ENCODE results near the gene FAM135A. TPM values are rescaled to one million over a fixed set of nuclear protein-coding genes. Genes with fewer than 3 reads are reported as not detected.

FAM135A gene
- total RNA-seq, result 10 to 100 TPM in 7 of 9 donors, 1 to 10 TPM in 2; 9.7 to 14.9 (median 13.2) TPM
- 1 to 10 TPM; 6.0 to 6.5 TPM for polyA plus RNA-seq
- long read RNA-seq, donor 1, partial matches to known transcripts, result 1 of 7 reads
- long read RNA-seq, donor 1, other reads (novel, unspliced or antisense), result 6 of 7 reads
- long read RNA-seq, donor 2, full-length matches to known transcripts, result 1 of 11 reads
- long read RNA-seq, donor 2, partial matches to known transcripts, result 2 of 11 reads
- long read RNA-seq, donor 2, other reads (novel, unspliced or antisense), result 8 of 11 reads
- long read RNA-seq, donor 3, full-length matches to known transcripts, result 3 of 17 reads
- long read RNA-seq, donor 3, partial matches to known transcripts, result 3 of 17 reads
- long read RNA-seq, donor 3, other reads (novel, unspliced or antisense), result 11 of 17 reads

DNA sequence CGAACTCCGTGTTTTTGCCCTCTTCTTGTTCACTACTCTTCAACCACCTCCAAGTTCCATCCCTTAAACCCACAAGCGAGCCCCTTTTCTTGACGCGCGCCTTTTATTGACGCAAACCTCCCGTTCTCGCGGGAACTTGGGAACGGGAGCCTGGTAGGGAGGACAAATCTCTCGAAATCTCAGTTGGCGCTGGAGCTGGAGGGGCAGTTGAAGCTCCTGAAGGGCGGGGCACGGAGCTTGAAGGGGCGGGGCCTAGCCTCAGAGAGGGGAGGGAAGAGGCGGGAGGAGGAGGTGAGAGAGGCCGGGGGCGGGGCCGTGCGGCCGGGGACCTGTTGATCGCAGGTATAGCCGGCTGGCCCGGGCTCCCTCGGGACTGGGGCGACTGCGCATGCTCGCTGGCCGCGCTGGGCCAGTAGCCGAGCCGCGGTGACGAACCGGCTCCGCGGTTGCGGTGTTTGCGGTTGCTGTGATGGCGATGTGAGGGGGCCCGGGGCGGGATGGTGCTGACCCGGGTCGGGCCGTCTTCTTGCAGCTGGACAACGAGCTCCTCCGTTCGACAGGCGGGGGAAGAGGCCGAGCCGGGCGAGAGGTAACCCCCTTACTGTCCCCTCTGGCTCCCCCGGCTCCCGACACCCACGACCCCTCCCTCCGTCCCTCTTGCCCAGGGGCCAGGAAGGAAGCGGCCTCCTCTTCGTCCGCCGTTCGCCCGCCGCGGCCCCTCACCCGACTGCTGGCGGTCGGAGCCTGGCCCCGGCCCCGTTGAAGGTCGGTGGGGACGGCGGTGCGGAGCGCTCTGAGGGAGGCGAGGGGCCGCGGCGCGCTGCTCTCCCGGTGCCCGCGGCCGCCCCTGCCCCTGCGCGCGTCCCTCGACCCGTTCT is at the start of gene FAM135A:
Gene FAM135A (plus strand): TSS at position 395 of the 878 bp plus-strand sequence. CDS start 14,835 bp downstream, outside the sequence.
- WGBS, 4 donors, result 0 to 1% (median 0%) methylated on average over 58 to 89 of the region's 89 CpGs
- peaks cover 0 to 12% (median 6%) of the 10 kb centered on the region in 9 donors for H3K36me3 ChIP-seq
- DNase-seq (peak; percentile 95 to 98 (median 97)), ATAC-seq (peak; percentile 99)
- H3K27ac ChIP-seq, result peak within 1 kb of the TSS; percentile 62 to 92 (median 80)
- intact Hi-C loops (cut with DNase I), result loop anchor here in 5 of 10 donors (2.0 to 10.0 kb wide), 4 partner anchors 45 to 254 kb away; partner anchors contain the start of gene SMAP1 (in 4 of the 5)
- H3K4me1 ChIP-seq, result peaks cover 0 to 21% (median 15%) of the 10 kb centered on the region in 12 donors
- no peaks in the 10 kb centered on the region for H3K9me3 ChIP-seq
- TF ChIP-seq, protein P1, sequence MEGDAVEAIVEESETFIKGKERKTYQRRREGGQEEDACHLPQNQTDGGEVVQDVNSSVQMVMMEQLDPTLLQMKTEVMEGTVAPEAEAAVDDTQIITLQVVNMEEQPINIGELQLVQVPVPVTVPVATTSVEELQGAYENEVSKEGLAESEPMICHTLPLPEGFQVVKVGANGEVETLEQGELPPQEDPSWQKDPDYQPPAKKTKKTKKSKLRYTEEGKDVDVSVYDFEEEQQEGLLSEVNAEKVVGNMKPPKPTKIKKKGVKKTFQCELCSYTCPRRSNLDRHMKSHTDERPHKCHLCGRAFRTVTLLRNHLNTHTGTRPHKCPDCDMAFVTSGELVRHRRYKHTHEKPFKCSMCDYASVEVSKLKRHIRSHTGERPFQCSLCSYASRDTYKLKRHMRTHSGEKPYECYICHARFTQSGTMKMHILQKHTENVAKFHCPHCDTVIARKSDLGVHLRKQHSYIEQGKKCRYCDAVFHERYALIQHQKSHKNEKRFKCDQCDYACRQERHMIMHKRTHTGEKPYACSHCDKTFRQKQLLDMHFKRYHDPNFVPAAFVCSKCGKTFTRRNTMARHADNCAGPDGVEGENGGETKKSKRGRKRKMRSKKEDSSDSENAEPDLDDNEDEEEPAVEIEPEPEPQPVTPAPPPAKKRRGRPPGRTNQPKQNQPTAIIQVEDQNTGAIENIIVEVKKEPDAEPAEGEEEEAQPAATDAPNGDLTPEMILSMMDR (IDR thresholded peaks at IDR 0.05), result no peak
- peak in 1 of 2 donors; percentile 62 for TF ChIP-seq POLR2A (IDR thresholded peaks at IDR 0.05)
- peak within 1 kb of the TSS; percentile 47 to 99 (median 94) for H3K4me3 ChIP-seq
- H3K27me3 ChIP-seq, result no peaks in the 10 kb centered on the region

DNA sequence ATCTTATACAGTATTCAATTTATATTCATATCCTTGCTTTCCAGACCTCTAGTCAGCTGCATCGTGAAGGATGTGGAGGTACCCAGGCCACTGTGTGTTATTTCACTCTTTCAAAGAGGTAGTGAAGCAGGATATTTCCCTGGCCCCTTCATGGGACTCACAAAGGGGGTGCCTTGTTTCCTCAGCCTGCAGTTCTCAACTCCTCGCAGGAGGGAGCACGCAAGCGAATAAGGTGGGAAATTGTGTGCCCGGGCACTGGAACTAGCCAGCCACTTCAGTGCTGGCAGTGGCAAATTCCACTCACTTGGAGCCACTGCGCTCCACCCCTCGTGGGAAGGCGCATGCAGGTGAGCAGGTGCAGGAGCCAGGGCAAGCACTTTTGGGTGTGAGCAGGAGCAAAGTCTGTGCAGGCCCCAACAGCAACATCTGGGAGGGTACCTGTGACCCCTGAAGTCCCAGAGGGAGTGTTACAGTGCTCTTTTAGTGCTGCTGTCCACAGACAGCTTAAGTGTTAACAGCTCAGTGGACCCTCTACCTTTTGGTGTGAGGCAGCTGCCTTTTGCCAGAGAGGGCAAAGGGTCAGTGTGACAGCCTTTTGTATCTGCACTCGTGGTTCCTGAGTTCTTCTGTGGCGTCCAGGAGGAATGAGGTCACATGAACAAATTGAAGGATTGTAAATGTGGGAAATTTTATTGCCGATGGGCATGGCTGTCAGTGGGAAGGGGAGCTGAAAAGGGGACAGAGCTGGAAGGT is 49.4 kb upstream of the FAM135A start:
- 79 to 83% (median 81%) methylated on average over 8 to 11 of the region's 11 CpGs for WGBS, 4 donors
- DNase-seq, result no peak
- TF ChIP-seq, protein P1 (IDR thresholded peaks at IDR 0.05), result no peak
- no peak for TF ChIP-seq POLR2A (IDR thresholded peaks at IDR 0.05)
- Histone ChIP-seq H3K4me3 (no peak overlapping the region), H3K36me3 (no peaks in the 10 kb centered on the region), H3K27me3 (no peaks in the 10 kb centered on the region), H3K9me3 (no peaks in the 10 kb centered on the region), H3K4me1 (no peaks in the 10 kb centered on the region), H3K27ac (no peak overlapping the region)
- intact Hi-C loops (cut with DNase I), result no loop called here
- ATAC-seq, result no peak

GRCh38 chr6:70369332-70369950 is 43.9 kb upstream of the FAM135A start:
- DNase-seq, result peak in 4 of 5 donors; percentile 33 to 69 (median 52)
- intact Hi-C loops (cut with DNase I), result loop anchor here (1.0 to 5.0 kb wide), 8 partner anchors 43 to 149 kb away; partner anchors contain the start of gene FAM135A (in 1 of the 10)

More at GRCh38 chr6:70369332-70369950, 43.9 kb upstream of the FAM135A start:
- peak; percentile 20 to 76 (median 66) for ATAC-seq
- H3K27ac ChIP-seq, result no peak overlapping the region
- H3K4me1 ChIP-seq, result no peaks in the 10 kb centered on the region
- no peaks in the 10 kb centered on the region for H3K36me3 ChIP-seq
- WGBS, 4 donors, result 16 to 19% (median 17%) methylated on average over 5 of the region's 5 CpGs
- TF ChIP-seq, protein P1 (IDR thresholded peaks at IDR 0.05), result peak; percentile 78 to 97 (median 90)
- TF ChIP-seq POLR2A (IDR thresholded peaks at IDR 0.05), result no peak
- no peak overlapping the region for H3K4me3 ChIP-seq
- H3K9me3 ChIP-seq, result no peaks in the 10 kb centered on the region
- H3K27me3 ChIP-seq, result no peaks in the 10 kb centered on the region
